COR-L47 (cell line): Measurements from ENCODE around the gene SLC6A8.
"Not testable (repeated sequence)": the region's sequence is repeated elsewhere in the genome, so short reads cannot be mapped to it uniquely, and the experiment has no call there.

Experiments
- DNase-seq: peaks from one replicate; lab custom pipeline; 2025; lab: John Stamatoyannopoulos, UW

The SLC6A8 gene

GRCh38 chrX:153693216-153694086, 5.7 kb downstream of the SLC6A8 start:
- no peak for DNase-seq

GRCh38 chrX:153694256-153694655, 6.5 kb downstream of the SLC6A8 start:
- DNase-seq, result not testable (repeated sequence)

GRCh38 chrX:153694687-153695270, 7.1 kb downstream of the SLC6A8 start:
- no peak for DNase-seq

GRCh38 chrX:153696100-153696499, 8.4 kb downstream of the SLC6A8 start:
- DNase-seq, result no peak

DNA sequence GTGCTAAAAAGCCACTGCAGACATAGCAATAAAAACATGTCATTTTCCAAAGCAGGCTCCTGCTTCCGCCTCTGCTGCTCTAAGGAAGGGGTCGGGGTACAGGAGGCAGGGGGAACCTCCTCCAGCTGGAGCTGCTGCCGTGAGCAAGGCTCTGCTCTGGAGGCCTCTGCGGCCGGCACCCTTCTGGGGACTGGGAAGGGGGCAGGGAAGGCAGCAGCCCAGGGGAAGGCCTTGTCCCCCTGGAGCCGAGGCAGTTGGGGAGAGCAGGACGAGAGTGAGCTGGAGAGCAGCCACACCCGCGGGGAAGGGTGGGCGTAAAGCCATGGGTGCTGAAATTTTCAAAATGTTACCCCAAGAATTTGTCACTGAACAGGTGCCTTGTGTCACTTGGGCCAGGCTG, 8.8 kb downstream of the SLC6A8 start:
- DNase-seq, result not testable (repeated sequence)

GRCh38 chrX:153696986-153697722, 9.4 kb downstream of the SLC6A8 start:
- DNase-seq, result not testable (repeated sequence)

DNA sequence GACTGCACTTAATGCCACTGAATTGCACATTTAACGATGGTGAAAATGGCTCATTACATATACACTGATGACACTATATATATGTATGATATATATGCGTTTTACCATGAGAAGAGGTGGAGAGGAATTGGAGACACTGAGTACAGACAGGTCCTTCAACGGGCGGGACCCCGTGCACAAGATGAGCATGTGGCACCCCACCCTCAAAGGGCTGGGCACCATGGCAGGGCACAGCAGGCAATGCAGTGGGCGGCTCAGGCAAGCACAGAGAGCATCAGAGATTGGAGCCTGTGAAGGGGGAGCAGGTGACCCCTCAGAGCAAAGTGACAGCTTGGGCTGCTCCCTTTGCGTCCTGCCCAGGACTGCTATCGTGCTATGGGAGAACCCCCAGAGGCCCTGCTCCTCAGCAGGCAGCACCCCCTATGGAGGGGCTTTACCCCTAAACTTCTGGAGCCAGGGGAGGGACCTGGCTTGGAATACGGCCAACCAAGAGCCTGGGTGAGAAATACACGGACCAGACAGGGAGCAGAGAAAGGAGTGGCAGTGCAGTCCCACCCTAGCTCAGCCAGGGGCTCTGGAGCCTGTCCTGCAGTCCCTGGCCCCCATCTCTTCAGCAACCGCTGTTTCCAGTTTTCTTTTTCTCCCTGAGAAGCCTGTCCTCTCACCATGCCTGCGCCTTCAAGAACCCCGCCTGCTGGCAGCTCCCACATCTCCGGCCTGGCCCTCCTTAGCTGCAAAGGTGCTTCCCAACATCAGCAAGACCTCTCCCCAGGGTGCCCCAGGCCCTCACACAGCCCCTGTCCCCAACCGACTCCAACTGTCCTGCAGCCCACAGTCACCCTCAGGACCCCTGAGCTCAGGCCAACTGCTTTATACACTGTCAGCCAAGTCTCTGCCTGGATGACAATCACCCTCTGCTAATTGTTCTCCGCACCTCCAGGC, 10.5 kb downstream of the SLC6A8 start:
- DNase-seq, result no peak

DNA sequence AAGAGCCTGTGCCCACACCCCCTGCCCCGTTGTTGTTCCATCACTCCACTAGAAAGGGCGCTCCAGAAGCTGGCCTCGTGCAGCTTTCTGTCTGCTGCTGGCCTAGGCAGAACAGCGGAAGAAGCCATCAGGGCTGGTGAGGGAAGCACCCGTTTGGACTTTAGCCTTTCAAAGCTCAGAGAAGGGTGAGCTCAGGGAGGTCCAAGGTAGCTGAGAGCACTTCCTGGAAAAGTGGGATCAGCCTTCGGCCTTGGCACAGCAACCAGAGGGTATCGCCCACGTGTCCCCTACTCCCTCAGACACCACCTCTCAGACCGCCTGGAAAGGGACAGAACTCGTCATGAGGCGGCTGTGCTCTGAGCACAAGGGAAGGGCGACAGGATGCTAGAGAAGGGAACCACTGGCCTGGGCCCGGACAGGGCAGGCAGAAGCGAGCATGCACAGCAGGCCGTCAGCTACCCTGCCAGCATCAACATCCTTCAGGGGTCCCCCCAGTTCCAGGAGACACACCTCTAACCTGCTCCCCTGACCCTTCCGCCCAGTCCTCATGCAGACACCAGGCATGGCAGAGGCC, 11.6 kb downstream of the SLC6A8 start:
- DNase-seq, result not testable (repeated sequence)

GRCh38 chrX:153699784-153700371, 12.2 kb downstream of the SLC6A8 start:
- DNase-seq, result not testable (repeated sequence)

GRCh38 chrX:153700376-153700945, 12.7 kb downstream of the SLC6A8 start:
- DNase-seq, result no peak

DNA sequence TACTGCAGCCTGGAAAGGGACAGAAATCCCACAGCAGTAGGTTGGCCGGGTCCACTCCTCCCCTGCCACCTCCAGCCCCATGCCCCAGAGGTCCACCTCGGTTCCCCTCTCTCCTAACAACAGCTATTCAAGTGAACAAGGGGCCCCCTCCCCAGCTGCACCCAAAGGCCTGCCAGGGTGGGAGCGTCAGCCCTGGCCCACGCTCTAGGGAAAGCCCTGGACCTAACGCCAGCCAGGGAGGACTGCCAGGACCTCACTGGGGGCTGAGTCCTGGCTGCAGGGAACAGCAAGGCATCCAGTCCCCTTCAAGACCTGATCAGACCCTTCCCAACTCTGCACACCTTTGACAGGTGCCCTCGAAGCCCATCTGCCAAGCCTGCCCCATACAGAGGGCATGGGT, 13.2 kb downstream of the SLC6A8 start:
- DNase-seq, result no peak

GRCh38 chrX:153701706-153702105, 14.0 kb downstream of the SLC6A8 start:
- DNase-seq, result no peak

GRCh38 chrX:153702336-153703035, 14.8 kb downstream of the SLC6A8 start:
- no peak for DNase-seq

GRCh38 chrX:153703036-153703370, 15.3 kb downstream of the SLC6A8 start:
- DNase-seq, result no peak

DNA sequence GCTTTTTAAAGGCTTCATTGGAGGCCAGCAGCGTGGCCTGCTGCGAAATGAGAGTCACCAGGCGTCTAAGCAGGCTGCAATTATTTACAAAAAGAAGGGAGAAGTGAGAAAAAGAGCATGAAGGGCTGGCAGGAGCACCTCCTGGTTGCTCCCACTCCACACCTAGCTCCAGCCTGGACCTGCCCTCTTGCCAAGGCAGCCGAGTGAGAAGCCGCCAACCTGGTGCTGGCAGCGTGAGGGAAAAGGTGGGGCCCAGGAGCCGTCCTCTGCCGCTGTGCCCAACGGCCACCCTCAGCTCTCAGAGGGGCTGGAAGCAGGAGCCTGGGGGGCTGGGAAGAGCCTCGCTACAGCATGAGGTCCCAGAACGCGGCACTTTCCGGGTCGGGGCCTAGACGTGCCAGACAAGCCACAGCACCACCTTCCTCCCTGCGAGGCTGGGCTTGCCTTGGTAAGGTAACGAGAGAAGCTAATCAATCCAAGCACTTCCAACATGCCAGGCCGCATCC, 16.3 kb downstream of the SLC6A8 start:
- DNase-seq, result no peak

DNA sequence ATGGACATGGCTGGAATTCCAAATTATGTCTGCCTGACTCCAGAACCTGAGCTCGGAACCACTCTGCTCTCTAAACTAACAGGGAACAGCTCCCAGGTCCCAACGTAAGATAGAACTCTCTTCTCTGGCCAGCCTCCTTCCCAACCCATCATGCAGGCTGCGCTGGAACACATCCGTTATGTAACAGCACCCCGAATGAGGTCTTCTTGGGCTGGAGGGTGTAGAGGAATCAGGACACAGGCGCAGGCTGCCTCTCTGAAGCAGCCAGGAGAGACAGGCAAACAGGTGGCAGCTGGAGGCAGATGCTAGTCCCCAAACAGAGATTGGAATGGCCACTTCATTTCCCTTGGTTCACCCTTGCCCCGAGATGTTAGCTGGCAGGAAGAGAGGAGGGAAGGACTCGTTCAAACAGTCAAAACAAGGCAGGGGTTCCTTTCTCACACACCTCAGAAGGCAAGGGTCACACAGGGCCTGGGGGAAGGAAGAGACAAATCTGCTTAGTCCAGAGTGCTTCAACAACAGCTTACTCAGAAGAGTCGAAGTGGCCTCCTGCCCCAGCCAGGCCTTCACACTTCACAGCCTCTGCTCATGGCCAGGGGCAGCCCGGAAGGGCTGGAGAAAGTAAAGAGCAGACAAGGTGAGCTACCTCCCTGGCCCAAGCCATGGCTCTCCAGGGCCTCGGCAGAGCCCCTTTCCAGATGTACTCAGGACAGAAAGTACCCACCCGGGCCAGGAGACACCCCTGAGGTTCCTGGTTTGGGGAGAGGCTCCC, 17.1 kb downstream of the SLC6A8 start:
- DNase-seq, result not testable (repeated sequence)

- not testable (repeated sequence) for DNase-seq
These were observed 17.8 kb downstream of the SLC6A8 start for GRCh38 chrX:153705403-153706060.

GRCh38 chrX:153706799-153707198, 19.1 kb downstream of the SLC6A8 start:
- no peak for DNase-seq
